ENCODE results near the gene PRDM16.

GRCh38 chr1:3219005-3219790, 150.2 kb downstream of the PRDM16 start:
- TF ChIP-seq CTCF (conservative IDR thresholded peaks at IDR 0.05; ENCODE audit: low read depth, low read length): no peak
- no peak for TF ChIP-seq CHD1 (IDR thresholded peaks at IDR 0.05; ENCODE audit: low read depth, low read length)
- no peak for TF ChIP-seq POLR2A (IDR thresholded peaks at IDR 0.05; ENCODE audit: low read depth, low read length)
- no peak for TF ChIP-seq RFX5 (IDR thresholded peaks at IDR 0.05; ENCODE audit: low read depth, low read length)
